Kidney epithelial cell (primary cell): Measurements from ENCODE around the gene CDH9. TPM values are rescaled to one million over a fixed set of nuclear protein-coding genes. Genes with fewer than 3 reads are reported as not detected.

Source experiments
- DNase-seq: peaks from one replicate; pipeline ENCODE4 v3.0.0-alpha.2; 2010; ENCODE audit warnings: low read depth
- H3K27me3 ChIP-seq: 2 replicates; pipeline ENCODE4 v1.6.0; 2011; ENCODE audit warnings: low read length; ENCODE audit not compliant: control insufficient read depth, insufficient read depth
- H3K36me3 ChIP-seq: 2 replicates; pipeline ENCODE4 v1.5.1; 2011; ENCODE audit warnings: low read length; ENCODE audit not compliant: control insufficient read depth, insufficient read depth
- H3K4me3 ChIP-seq: 2 replicates; pipeline ENCODE4 v1.5.1; 2011; ENCODE audit warnings: low read depth, mild to moderate bottlenecking, control low read depth, low read length
- total RNA-seq: library from RNA; depleted of rRNA; stranded (reverse); fragments of >200 nt; gene quantifications from 2 replicates; pipeline ENCODE4 v1.2.3, GENCODE V29; 2015
- TF ChIP-seq, protein P1 (sequence below): IDR thresholded peaks from 2 replicates; pipeline ENCODE4 v1.5.1; 2011; ENCODE audit warnings: mild to moderate bottlenecking, moderate library complexity, low read length, control low read depth, inconsistent platforms; ENCODE audit not compliant: insufficient read depth, poor library complexity, severe bottlenecking

The CDH9 gene
- total RNA-seq, 1 donor from 2014 or later, result not detected

DNA sequence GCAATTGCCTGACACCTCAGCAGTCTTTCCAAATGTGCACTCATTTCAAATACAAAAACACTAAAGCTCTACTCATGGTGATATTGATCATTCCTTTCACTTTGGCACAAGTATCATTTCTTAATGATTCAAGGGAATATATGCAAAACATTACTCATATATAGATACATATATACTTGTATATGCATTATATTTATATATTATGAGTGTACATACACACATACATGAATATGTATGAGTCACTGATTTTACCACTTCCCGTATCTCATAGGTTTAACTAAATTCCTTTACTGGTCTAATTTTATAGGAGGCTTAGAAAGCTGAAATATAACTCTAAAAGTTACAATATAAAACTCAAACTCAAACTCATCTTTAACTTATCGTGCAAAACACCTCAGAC, 156.5 kb downstream of the CDH9 start:
- H3K27me3 ChIP-seq, result no peaks in the 10 kb centered on the region
- TF ChIP-seq, protein P1, sequence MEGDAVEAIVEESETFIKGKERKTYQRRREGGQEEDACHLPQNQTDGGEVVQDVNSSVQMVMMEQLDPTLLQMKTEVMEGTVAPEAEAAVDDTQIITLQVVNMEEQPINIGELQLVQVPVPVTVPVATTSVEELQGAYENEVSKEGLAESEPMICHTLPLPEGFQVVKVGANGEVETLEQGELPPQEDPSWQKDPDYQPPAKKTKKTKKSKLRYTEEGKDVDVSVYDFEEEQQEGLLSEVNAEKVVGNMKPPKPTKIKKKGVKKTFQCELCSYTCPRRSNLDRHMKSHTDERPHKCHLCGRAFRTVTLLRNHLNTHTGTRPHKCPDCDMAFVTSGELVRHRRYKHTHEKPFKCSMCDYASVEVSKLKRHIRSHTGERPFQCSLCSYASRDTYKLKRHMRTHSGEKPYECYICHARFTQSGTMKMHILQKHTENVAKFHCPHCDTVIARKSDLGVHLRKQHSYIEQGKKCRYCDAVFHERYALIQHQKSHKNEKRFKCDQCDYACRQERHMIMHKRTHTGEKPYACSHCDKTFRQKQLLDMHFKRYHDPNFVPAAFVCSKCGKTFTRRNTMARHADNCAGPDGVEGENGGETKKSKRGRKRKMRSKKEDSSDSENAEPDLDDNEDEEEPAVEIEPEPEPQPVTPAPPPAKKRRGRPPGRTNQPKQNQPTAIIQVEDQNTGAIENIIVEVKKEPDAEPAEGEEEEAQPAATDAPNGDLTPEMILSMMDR, result no peak

DNA sequence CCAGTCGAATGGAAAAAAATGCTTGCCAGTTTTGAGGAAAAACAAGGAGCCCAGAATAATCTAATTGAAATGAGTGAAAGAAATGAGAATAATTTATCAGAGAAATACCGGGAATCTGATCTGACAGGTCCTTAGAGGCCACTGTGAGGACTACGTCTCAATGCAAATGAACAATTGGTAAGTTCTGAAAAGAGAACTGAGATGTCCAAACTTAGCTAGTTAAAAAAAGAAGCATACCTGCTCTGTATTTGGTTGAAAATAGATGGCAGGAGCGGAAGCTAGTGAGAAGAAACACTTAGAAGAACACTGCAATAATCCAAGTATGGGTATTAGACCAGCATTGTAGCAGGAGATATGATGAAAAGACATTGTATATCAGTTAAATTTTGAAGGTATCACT, 161.2 kb downstream of the CDH9 start:
- Histone ChIP-seq H3K27me3 (no peaks in the 10 kb centered on the region), H3K4me3 (no peak overlapping the region), H3K36me3 (no peaks in the 10 kb centered on the region)
- TF ChIP-seq, protein P1, result no peak
- no peak for DNase-seq

More for the DNA sequence above, 156.5 kb downstream of the CDH9 start:
- Histone ChIP-seq H3K36me3 (no peaks in the 10 kb centered on the region), H3K4me3 (no peak overlapping the region)
- no peak for DNase-seq

DNA sequence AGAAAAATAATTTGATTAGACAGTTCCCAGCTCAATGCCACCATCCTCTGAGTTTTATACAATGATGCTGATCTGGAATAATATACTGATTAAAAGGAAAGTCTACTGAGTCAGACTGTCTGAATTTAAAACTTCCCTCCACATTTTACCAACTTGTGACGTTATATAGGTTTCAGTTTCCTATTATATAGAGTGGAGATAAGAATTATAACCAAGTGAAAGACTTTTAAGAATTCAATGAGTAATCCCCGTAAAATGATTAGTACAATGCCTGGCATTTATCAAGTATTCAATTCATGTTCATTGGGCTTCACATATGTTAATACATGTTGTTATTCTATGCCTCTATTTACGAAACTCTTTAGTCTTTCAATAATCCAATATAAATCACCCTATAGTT, 166.0 kb downstream of the CDH9 start:
- TF ChIP-seq, protein P1, result no peak
- DNase-seq, result no peak

DNA sequence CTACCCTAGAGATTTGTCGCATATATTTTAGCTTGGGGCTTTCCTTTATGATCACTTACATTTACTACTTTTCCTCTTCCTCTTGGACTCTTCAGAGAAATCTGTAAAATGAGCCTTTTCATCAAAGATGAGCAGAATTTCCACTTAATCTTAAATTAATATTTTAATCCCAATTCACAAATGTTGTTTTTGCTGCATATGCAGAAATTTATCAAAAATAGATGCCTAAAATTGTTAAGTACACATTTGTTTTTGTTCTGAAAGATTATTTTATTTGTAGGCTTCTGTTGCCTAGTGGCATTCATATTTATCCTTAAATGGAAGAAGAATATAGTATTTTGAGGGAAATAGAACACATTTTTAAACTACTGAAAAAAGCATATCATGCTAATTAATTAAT, 168.6 kb downstream of the CDH9 start:
- TF ChIP-seq, protein P1, result no peak
- Histone ChIP-seq H3K4me3 (no peak overlapping the region), H3K27me3 (no peaks in the 10 kb centered on the region), H3K36me3 (no peaks in the 10 kb centered on the region)
- no peak for DNase-seq

More for the DNA sequence above, 166.0 kb downstream of the CDH9 start:
- Histone ChIP-seq H3K4me3 (no peak overlapping the region), H3K36me3 (no peaks in the 10 kb centered on the region), H3K27me3 (no peaks in the 10 kb centered on the region)

DNA sequence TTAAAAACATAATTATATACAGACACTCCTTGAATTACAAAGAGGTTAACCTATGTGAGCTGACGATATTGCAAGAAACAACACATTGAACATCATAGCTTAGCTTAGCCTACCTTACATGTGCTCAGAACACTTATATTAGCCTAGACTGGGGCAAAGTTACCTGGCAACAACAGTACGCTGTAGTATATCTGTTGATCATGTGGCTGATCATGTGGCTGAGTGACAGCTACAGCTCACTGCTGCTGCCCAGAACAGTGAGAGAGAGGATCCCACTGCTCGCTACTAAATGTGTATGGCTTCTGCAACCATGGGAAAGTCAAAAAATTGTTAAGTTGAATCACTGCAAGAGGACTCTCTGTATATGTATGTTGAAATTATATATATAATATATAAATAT, 169.9 kb downstream of the CDH9 start:
- Histone ChIP-seq H3K27me3 (no peaks in the 10 kb centered on the region), H3K36me3 (no peaks in the 10 kb centered on the region), H3K4me3 (no peak overlapping the region)
- DNase-seq, result no peak
- TF ChIP-seq, protein P1, result no peak

DNA sequence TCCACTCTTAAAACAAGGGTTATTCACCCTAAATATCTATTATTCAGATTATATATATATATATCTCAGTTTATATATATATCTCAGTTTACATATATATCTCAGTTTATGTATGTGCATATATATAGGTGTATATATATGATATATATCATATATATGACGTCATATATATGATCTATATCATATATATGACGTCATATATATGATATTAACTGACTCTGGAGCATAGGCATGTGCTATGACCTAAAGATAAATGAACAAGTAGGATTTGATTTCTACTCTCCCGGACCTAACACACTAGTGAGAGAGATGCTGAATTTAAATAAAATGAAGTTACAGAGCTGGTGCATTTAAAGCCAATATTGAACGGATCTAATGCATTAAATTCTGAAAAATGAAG, 174.3 kb downstream of the CDH9 start:
- TF ChIP-seq, protein P1, result no peak
- H3K36me3 ChIP-seq, result no peaks in the 10 kb centered on the region
- no peak overlapping the region for H3K4me3 ChIP-seq
- no peak for DNase-seq
- no peaks in the 10 kb centered on the region for H3K27me3 ChIP-seq
